Measurements from ENCODE around the gene SCYGR3.

The SCYGR3 gene

DNA sequence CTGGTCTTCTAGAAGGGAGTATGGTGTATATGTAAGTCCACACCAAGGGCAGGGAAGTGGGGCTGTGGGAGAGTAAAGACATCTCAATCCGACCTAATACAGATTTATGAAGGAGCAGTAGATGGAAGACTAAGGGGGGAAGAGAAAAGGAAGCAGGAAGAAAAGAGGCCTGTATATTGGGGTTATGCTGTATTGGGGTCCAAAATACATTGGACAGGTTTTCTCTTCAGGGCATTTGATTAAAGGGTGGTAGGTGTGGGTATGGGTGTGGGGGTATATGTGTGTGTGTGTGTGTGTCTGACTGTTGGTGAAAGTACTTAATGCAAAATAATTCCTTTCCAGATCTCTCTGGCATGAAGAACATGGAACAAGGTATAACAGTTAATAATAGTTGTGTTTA is 49.6 kb downstream of the SCYGR3 start:
- DNase-seq (ENCODE audit: extremely low read depth in 1 of 2, low read depth in 1 of 2) = no peak

Measured in stimulated activated CD8-positive, alpha-beta memory T cell treated with anti-CD3 and anti-CD28 coated beads, Interleukin-7, amount 100 ng/mL, for 48 hours (primary cell).